Activated T-helper 17 cell treated with anti-CD3 and anti-CD28 coated beads, Interleukin-2, amount 50 U/mL, for 72 hours (primary cell): Measurements from ENCODE around the gene TCF15. TPM values are rescaled to one million over a fixed set of nuclear protein-coding genes. Genes with fewer than 3 reads are reported as not detected.

Source experiments
- ATAC-seq: fragments of 150-1000 bp; cut with Tn5 transposase; replicated peaks from 2 replicates; pipeline ENCODE4 v1.10.0; 2021; ENCODE audit warnings: mild to moderate bottlenecking, moderate library complexity
- H3K27ac Mint-ChIP-seq: one replicate; pipeline ENCODE4 v1.8.0; 2022; ENCODE audit warnings: mixed read lengths
- H3K27me3 Mint-ChIP-seq: one replicate; pipeline ENCODE4 v1.8.0; 2022; ENCODE audit warnings: mixed read lengths
- H3K36me3 Mint-ChIP-seq: one replicate; pipeline ENCODE4 v1.8.0; 2022; ENCODE audit warnings: low read depth, mild to moderate bottlenecking, mixed read lengths
- H3K4me1 Mint-ChIP-seq: one replicate; pipeline ENCODE4 v1.8.0; 2022; ENCODE audit warnings: mixed read lengths
- H3K4me3 Mint-ChIP-seq: one replicate; pipeline ENCODE4 v1.8.0; 2022; ENCODE audit warnings: mild to moderate bottlenecking, mixed read lengths
- H3K9me3 Mint-ChIP-seq: one replicate; pipeline ENCODE4 v1.8.0; 2022; ENCODE audit warnings: mixed read lengths
- total RNA-seq, 2 donors: library from RNA; stranded (reverse); gene quantifications; one replicate each; pipeline ENCODE4 v1.2.3, GENCODE V29; 2022

The TCF15 gene
- total RNA-seq, 2 donors from 2014 or later: not detected

DNA sequence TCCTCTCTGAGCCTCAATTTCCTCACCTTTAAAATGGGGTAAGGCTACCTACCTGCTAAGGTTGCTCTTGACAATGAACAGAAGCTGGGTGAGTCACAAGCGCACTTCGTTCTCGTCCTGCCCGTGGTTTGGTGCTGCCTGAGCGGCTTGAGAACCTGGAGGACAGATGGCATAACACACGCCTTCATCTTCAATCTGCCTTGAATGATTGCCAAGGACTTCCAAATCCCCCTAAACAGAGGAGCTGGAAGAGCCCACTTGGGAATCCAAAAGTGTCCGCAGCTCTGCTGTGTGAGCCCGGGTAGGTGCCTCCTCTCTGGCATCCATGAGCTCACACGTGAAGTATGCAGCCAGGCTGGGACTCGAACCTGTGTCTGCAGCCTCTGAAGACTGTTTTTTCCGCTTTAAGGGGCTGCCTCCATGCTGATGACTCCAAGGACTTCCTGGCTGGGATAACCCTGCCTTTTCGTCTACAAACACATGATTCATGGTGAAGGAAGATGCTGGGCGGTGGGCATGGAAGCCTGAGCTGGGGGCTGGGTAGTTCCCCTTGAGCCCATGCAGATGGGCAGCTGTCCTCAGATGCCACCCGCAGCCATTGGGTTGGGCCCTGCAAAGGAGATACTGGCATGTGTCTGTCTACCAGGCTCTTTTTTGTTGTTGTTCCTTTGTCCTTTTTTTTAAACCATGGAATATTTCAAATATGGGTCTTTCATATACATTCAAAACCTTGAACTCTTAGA is 41.3 kb downstream of the TCF15 start:
- Mint-ChIP-seq H3K9me3 (no peaks in the 10 kb centered on the region), H3K36me3 (no peaks in the 10 kb centered on the region), H3K4me3 (no peak overlapping the region), H3K27ac (no peak overlapping the region), H3K4me1 (no peaks in the 10 kb centered on the region), H3K27me3 (peaks cover 34% of the 10 kb centered on the region)
- no peak for ATAC-seq

DNA sequence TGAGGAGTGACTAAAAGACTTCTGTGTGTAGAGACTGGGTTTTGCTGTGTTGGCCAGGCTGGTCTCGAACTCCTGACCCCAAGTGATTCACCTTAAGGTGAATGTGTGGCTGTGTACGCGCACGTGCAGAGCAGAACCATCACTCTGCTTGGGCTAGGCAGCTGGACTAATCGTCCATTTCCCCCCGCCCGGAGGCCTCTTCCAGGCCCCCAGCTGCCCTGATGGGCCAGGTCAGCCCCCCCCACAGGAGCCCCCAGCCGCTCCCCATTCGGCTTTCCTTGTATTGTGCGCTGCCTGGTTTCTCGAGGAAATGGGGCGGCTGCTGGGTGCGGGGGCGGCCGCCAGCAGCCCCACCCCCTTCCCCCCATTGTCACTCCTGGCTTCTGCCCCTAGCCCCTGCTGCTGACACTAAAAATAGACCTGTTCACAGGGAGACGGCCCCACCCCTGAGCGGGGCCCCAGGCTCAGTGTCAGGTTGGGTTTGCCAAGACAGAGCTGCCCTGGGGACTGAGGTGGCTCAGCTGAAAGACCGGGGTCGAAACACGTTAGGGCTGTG is 41.9 kb downstream of the TCF15 start:
- no peaks in the 10 kb centered on the region for H3K4me1 Mint-ChIP-seq
- H3K4me3 Mint-ChIP-seq: no peak overlapping the region
- peak; percentile 28 for ATAC-seq
- no peaks in the 10 kb centered on the region for H3K36me3 Mint-ChIP-seq
- no peak overlapping the region for H3K27ac Mint-ChIP-seq
- no peaks in the 10 kb centered on the region for H3K9me3 Mint-ChIP-seq
- H3K27me3 Mint-ChIP-seq: peaks cover 27% of the 10 kb centered on the region

- Mint-ChIP-seq H3K4me1 (no peaks in the 10 kb centered on the region), H3K4me3 (no peak overlapping the region), H3K36me3 (no peaks in the 10 kb centered on the region), H3K9me3 (no peaks in the 10 kb centered on the region), H3K27ac (no peak overlapping the region), H3K27me3 (peaks cover 26% of the 10 kb centered on the region)
- no peak for ATAC-seq
Observed at GRCh38 chr20:564192-564591, 45.9 kb downstream of the TCF15 start.

DNA sequence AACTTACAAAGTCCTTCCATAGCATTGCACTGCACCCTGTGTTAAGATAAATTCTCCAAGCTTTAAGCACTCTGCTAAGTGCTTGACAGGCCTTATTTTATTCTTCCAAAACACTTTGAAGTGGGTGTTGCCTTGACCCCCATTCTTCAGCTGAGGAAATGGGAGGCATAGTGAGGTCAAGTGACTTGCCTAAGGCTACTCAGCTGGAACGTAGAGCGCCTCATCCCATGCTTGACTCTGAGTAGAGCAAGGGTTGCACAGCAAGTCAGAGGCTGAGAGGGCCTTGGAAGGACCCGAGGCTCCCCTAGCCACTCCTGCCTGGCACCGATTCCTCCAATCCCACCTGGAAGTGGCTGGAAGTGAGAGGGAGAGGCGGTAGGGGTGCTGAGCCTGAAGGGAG is 46.9 kb downstream of the TCF15 start:
- ATAC-seq: no peak
- Mint-ChIP-seq H3K4me3 (no peak overlapping the region), H3K36me3 (no peaks in the 10 kb centered on the region), H3K9me3 (no peaks in the 10 kb centered on the region), H3K27me3 (peaks cover 23% of the 10 kb centered on the region), H3K27ac (no peak overlapping the region), H3K4me1 (no peaks in the 10 kb centered on the region)

GRCh38 chr20:562232-562897 is 47.7 kb downstream of the TCF15 start:
- no peaks in the 10 kb centered on the region for H3K36me3 Mint-ChIP-seq

GRCh38 chr20:561437-562231 is 48.5 kb downstream of the TCF15 start:
- H3K9me3 Mint-ChIP-seq: no peaks in the 10 kb centered on the region
- H3K27me3 Mint-ChIP-seq: peaks cover 15% of the 10 kb centered on the region
- H3K36me3 Mint-ChIP-seq: no peaks in the 10 kb centered on the region
- no peak overlapping the region for H3K27ac Mint-ChIP-seq
- H3K4me3 Mint-ChIP-seq: no peak overlapping the region
- peak; percentile 68 for ATAC-seq
- no peaks in the 10 kb centered on the region for H3K4me1 Mint-ChIP-seq

More at GRCh38 chr20:562232-562897, 47.7 kb downstream of the TCF15 start:
- H3K4me1 Mint-ChIP-seq: no peaks in the 10 kb centered on the region
- H3K27me3 Mint-ChIP-seq: peaks cover 21% of the 10 kb centered on the region
- ATAC-seq: no peak
- H3K27ac Mint-ChIP-seq: no peak overlapping the region
- H3K9me3 Mint-ChIP-seq: no peaks in the 10 kb centered on the region
- no peak overlapping the region for H3K4me3 Mint-ChIP-seq

- Mint-ChIP-seq H3K9me3 (no peaks in the 10 kb centered on the region), H3K27me3 (peaks cover 16% of the 10 kb centered on the region), H3K4me3 (no peak overlapping the region), H3K27ac (no peak overlapping the region), H3K4me1 (no peaks in the 10 kb centered on the region), H3K36me3 (no peaks in the 10 kb centered on the region)
- ATAC-seq: no peak
Observed at GRCh38 chr20:560680-561079, 49.4 kb downstream of the TCF15 start.

GRCh38 chr20:558117-558516 is 52.0 kb downstream of the TCF15 start:
- Mint-ChIP-seq H3K4me3 (no peak overlapping the region), H3K27ac (no peak overlapping the region), H3K27me3 (peaks cover 25% of the 10 kb centered on the region), H3K4me1 (no peaks in the 10 kb centered on the region), H3K9me3 (no peaks in the 10 kb centered on the region), H3K36me3 (no peaks in the 10 kb centered on the region)
- no peak for ATAC-seq

DNA sequence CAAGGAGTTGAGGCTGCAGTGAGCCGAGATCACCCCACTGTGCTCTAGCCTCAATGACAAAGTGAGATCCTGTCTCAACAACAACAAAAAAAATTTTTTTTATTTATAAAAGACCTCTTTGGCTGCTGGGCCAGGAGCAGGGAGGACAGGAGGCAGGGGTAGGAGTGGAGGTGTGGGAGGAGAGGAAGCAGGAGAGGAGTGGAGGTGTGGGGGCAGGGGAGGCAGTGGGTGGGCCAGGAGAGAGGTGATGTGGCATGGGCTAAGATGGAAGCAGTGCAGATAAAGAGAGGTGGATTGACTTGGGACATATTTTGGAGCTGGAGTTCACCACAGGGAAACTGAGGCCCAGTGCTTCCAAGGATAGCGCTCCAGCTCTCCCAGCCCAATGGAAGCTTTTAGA is 53.1 kb downstream of the TCF15 start:
- no peaks in the 10 kb centered on the region for H3K9me3 Mint-ChIP-seq
- ATAC-seq: no peak
- no peak overlapping the region for H3K4me3 Mint-ChIP-seq
- no peaks in the 10 kb centered on the region for H3K4me1 Mint-ChIP-seq
- no peak overlapping the region for H3K27ac Mint-ChIP-seq
- H3K27me3 Mint-ChIP-seq: peaks cover 29% of the 10 kb centered on the region
- no peaks in the 10 kb centered on the region for H3K36me3 Mint-ChIP-seq

GRCh38 chr20:555976-556385 is 54.1 kb downstream of the TCF15 start:
- H3K36me3 Mint-ChIP-seq: no peaks in the 10 kb centered on the region
- no peak overlapping the region for H3K27ac Mint-ChIP-seq
- peaks cover 27% of the 10 kb centered on the region for H3K27me3 Mint-ChIP-seq
- ATAC-seq: no peak
- no peak overlapping the region for H3K4me3 Mint-ChIP-seq
- H3K9me3 Mint-ChIP-seq: no peaks in the 10 kb centered on the region
- no peaks in the 10 kb centered on the region for H3K4me1 Mint-ChIP-seq

Other genes starting within 250 kb of the TCF15 start
- 10 to 100 TPM; 13.4 to 20.0 TPM for gene TRIB3, start 229.5 kb downstream of the TCF15 start, total RNA-seq
- gene RBCK1, start 202.0 kb downstream of the TCF15 start, total RNA-seq: 10 to 100 TPM; 81.9 to 84.0 TPM
- gene TBC1D20, start 147.8 kb downstream of the TCF15 start, total RNA-seq: 10 to 100 TPM; 20.5 to 21.9 TPM
- 100 to 1,000 TPM; 141 to 145 TPM for gene CSNK2A1, start 66.5 kb downstream of the TCF15 start, total RNA-seq
- 10 to 100 TPM; 14.6 to 24.6 TPM for gene SRXN1, start 42.9 kb upstream of the TCF15 start, total RNA-seq
- not detected for gene SCRT2, start 65.5 kb upstream of the TCF15 start, total RNA-seq
- not detected for gene SLC52A3, start 158.2 kb upstream of the TCF15 start, total RNA-seq
- gene FAM110A, start 223.4 kb upstream of the TCF15 start, total RNA-seq: 10 to 100 TPM; 17.4 to 20.8 TPM